Activated CD8-positive, alpha-beta T cell treated with anti-CD3 and anti-CD28 coated beads for 36 hours (primary cell): ENCODE data around the gene PAPPA2. TPM values are rescaled to one million over a fixed set of nuclear protein-coding genes. Genes with fewer than 3 reads are reported as not detected.

ENCODE experiments used
- ATAC-seq: fragments of 200-7000 bp; cut with Tn5 transposase; one replicate; pipeline ENCODE4 v1.10.0; 2021; ENCODE audit warnings: mild to moderate bottlenecking, moderate library complexity
- CTCF ChIA-PET: fragments of 350-600 bp; sonication (Branson Sonifier 250); formaldehyde crosslinking; loops from one replicate; lab custom pipeline; 2021; ENCODE audit warnings: antibody characterized with exemption; lab: Charles Lee
- POLR2A ChIA-PET: fragments of 350-600 bp; sonication (Branson Sonifier 250); formaldehyde crosslinking; loops from one replicate; lab custom pipeline; 2021; ENCODE audit warnings: antibody characterized with exemption; lab: Charles Lee
- DNase-seq: peaks from one replicate; pipeline ENCODE4 v3.0.0-alpha.2; 2020
- H3K27ac Mint-ChIP-seq: one replicate; pipeline ENCODE4 v1.8.0; 2021; ENCODE audit warnings: mild to moderate bottlenecking, mixed read lengths
- H3K27me3 Mint-ChIP-seq: one replicate; pipeline ENCODE4 v1.8.0; 2021; ENCODE audit warnings: mixed read lengths
- H3K36me3 Mint-ChIP-seq: one replicate; pipeline ENCODE4 v1.8.0; 2021; ENCODE audit warnings: low read depth, mixed read lengths
- H3K4me1 Mint-ChIP-seq: one replicate; pipeline ENCODE4 v1.8.0; 2021; ENCODE audit warnings: low read depth, mixed read lengths
- H3K4me3 Mint-ChIP-seq: one replicate; pipeline ENCODE4 v1.8.0; 2021; ENCODE audit warnings: mild to moderate bottlenecking, moderate library complexity, mixed read lengths
- H3K9me3 Mint-ChIP-seq: one replicate; pipeline ENCODE4 v1.8.0; 2021; ENCODE audit warnings: mixed read lengths
- intact Hi-C: fragments of 100-400 bp; cut with micrococcal nuclease; formaldehyde crosslinking; loops from one replicate; pipeline ENCODE4 v1.10.0; 2022
- total RNA-seq, 2 experiments: library from RNA; stranded (reverse); gene quantifications; one replicate each; pipeline ENCODE4 v1.2.3, GENCODE V29; 2021
- TF ChIP-seq, protein P1 (sequence below): fragments of 200-600 bp; IDR thresholded peaks from one replicate; pipeline ENCODE4 v1.8.0; 2022; ENCODE audit warnings: antibody characterized with exemption, mild to moderate bottlenecking

Gene PAPPA2
- total RNA-seq, 2 experiments from 2014 or later = 0.07 to 0.13 TPM

DNA sequence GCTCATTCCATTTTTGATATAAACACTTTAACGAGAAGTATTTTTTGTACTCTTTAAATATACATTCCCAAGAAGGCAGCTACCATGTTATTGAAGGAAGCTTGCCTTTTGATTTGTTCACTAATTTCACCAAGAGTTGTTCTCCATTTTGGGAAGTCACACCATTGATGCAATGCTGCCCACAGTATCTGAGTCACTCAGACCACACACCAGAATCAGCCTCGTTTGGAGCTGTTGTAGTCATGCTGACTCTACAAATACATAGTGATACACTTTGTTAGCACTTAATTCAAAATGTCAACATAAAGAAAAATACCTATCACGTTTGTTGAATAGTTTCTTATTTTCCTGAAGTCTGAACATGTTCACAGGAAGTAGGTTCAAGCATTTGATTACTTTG, 78.7 kb downstream of the PAPPA2 start:
- H3K27me3 Mint-ChIP-seq = no peaks in the 10 kb centered on the region
- H3K9me3 Mint-ChIP-seq = no peaks in the 10 kb centered on the region
- POLR2A ChIA-PET = no interaction called here
- H3K36me3 Mint-ChIP-seq = no peaks in the 10 kb centered on the region
- H3K27ac Mint-ChIP-seq = no peak overlapping the region
- H3K4me3 Mint-ChIP-seq = no peak overlapping the region
- no peaks in the 10 kb centered on the region for H3K4me1 Mint-ChIP-seq
- CTCF ChIA-PET = no interaction called here
- TF ChIP-seq, protein P1, sequence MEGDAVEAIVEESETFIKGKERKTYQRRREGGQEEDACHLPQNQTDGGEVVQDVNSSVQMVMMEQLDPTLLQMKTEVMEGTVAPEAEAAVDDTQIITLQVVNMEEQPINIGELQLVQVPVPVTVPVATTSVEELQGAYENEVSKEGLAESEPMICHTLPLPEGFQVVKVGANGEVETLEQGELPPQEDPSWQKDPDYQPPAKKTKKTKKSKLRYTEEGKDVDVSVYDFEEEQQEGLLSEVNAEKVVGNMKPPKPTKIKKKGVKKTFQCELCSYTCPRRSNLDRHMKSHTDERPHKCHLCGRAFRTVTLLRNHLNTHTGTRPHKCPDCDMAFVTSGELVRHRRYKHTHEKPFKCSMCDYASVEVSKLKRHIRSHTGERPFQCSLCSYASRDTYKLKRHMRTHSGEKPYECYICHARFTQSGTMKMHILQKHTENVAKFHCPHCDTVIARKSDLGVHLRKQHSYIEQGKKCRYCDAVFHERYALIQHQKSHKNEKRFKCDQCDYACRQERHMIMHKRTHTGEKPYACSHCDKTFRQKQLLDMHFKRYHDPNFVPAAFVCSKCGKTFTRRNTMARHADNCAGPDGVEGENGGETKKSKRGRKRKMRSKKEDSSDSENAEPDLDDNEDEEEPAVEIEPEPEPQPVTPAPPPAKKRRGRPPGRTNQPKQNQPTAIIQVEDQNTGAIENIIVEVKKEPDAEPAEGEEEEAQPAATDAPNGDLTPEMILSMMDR = no peak
- ATAC-seq = no peak
- intact Hi-C loops = no loop called here
- no peak for DNase-seq

DNA sequence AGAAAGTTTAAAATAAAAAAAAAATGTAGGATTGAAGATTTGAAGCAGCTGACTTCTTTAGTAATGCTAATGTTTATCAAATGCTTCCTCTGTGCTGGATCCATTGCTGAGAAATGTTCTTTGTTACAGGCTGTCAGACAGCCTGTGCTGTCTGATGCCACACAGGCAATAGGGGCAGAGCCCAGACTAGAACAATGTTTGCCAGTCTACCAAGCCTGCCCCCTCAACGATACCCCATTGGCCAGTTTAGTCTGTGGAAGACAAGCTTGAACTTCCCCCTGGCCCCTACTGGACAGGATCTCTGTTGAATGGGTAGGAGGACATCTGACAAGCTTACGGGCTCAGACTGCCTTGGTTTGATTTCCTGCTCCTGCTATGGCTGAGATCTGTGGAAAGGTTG, 79.4 kb downstream of the PAPPA2 start:
- TF ChIP-seq, protein P1 = no peak
- Mint-ChIP-seq H3K27me3 (no peaks in the 10 kb centered on the region), H3K27ac (no peak overlapping the region), H3K4me3 (no peak overlapping the region), H3K4me1 (no peaks in the 10 kb centered on the region), H3K36me3 (no peaks in the 10 kb centered on the region), H3K9me3 (no peaks in the 10 kb centered on the region)
- DNase-seq = no peak
- intact Hi-C loops = no loop called here
- POLR2A ChIA-PET = no interaction called here
- no peak for ATAC-seq
- CTCF ChIA-PET = no interaction called here

DNA sequence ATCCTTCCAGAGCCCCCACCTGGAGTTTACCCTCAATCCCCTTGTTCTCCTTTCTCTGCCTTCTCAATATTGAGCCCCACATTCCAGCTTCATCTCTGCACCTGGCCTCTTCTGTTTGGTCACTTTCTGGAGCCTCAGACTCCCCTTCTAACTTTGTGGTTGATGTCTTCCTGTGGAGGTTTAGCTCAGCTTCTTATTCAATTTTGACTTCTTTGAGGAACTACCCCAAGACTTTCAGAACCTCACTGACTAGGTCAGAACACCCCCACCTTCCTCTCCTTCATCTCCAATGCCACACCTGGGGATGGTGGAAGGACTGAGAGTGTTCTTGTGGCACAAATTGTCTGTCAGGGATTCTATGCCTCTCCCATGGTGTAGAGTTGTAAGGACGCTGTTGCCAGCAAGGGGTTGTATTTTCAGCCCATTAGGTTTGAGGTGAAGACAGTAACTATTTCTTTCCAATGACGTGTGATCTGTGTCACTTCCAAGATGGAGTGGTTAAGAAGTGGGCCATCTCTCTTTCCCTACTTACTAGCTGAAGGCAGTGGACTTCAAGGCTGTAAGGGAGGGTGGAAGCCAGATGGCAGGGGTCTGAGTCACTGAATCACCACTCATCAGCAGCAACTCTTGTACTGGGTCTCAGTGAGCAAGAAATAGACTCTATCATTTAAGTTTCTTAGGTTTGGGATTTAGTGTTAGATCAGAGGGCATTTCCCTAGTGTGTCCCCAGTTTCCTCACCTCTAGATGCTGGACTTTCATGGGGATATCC, 80.6 kb downstream of the PAPPA2 start:
- DNase-seq = no peak
- H3K4me1 Mint-ChIP-seq = no peaks in the 10 kb centered on the region
- CTCF ChIA-PET = no interaction called here
- H3K36me3 Mint-ChIP-seq = no peaks in the 10 kb centered on the region
- intact Hi-C loops = no loop called here
- H3K27me3 Mint-ChIP-seq = no peaks in the 10 kb centered on the region
- ATAC-seq = no peak
- H3K27ac Mint-ChIP-seq = no peak overlapping the region
- POLR2A ChIA-PET = no interaction called here
- no peak overlapping the region for H3K4me3 Mint-ChIP-seq
- TF ChIP-seq, protein P1 = no peak
- H3K9me3 Mint-ChIP-seq = no peaks in the 10 kb centered on the region

DNA sequence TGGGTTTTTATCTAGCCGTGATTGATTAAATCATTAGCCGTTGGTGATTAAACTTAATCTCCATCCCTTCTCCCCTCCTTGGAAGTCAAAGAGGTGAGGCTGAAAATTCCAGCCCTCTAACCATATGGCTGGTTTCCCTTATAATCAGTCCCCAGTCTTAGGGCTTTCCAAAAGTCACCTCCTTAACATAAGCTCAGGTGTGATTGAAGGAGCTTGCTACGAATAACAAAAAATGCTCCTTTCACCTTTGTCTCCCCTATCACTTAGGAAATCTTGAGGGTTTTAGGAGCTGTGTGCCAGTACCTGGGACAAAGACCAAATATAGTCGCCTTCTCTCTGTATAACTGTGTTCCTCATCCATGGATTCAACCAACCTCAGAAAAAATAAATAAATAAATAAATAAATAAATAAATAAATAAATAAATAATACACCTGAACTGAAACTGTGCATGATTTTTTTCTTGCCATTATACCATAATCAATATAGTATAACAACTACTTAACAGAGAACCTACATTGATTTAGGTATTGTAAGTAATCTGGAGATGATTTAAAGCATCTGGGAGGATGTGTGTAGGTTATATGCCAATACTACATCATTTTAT, 82.2 kb downstream of the PAPPA2 start:
- intact Hi-C loops = no loop called here
- no peak for ATAC-seq
- no peaks in the 10 kb centered on the region for H3K36me3 Mint-ChIP-seq
- no peaks in the 10 kb centered on the region for H3K4me1 Mint-ChIP-seq
- H3K4me3 Mint-ChIP-seq = no peak overlapping the region
- TF ChIP-seq, protein P1 = no peak
- POLR2A ChIA-PET = no interaction called here
- H3K9me3 Mint-ChIP-seq = no peaks in the 10 kb centered on the region
- no peak overlapping the region for H3K27ac Mint-ChIP-seq
- no peaks in the 10 kb centered on the region for H3K27me3 Mint-ChIP-seq
- DNase-seq = no peak
- CTCF ChIA-PET = interaction anchor here (0.6 kb wide), 1 partner anchor 39 kb away, joined by 3 read pairs; no protein-coding TSS in a partner anchor

DNA sequence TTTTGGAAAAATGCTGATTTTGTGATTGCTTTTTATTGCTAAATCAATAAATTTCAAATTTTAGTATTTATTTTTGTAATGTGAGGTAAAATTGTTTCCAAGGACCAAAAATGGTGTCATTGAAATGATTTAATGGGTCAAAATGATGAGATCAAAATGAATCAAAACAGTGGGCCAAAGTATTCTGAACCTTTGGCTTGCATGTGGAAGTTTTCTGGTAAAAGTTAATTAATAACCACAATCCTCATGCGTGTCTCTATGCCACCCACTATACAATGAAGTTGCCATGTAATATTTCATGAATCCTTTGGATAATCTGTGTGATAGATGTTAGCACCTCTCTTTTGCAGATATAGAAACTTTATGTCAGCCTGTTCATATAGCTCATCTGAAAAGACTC, 83.8 kb downstream of the PAPPA2 start:
- no peak overlapping the region for H3K4me3 Mint-ChIP-seq
- CTCF ChIA-PET = interaction anchor here (2.1 kb wide), 1 partner anchor 13 kb away, joined by 5 read pairs; no protein-coding TSS in a partner anchor
- TF ChIP-seq, protein P1 = no peak
- DNase-seq = no peak
- no peak for ATAC-seq
- intact Hi-C loops = no loop called here
- no peaks in the 10 kb centered on the region for H3K4me1 Mint-ChIP-seq
- H3K27ac Mint-ChIP-seq = no peak overlapping the region
- peaks cover 2% of the 10 kb centered on the region for H3K27me3 Mint-ChIP-seq
- no peaks in the 10 kb centered on the region for H3K36me3 Mint-ChIP-seq
- no peaks in the 10 kb centered on the region for H3K9me3 Mint-ChIP-seq
- POLR2A ChIA-PET = no interaction called here
